SKM-1 (cell line): ENCODE data around the gene DMRT1.

Source experiments
- DNase-seq: peaks from one replicate; lab custom pipeline; 2025; ENCODE audit not compliant: unreplicated experiment; lab: John Stamatoyannopoulos, UW

Gene DMRT1

DNA sequence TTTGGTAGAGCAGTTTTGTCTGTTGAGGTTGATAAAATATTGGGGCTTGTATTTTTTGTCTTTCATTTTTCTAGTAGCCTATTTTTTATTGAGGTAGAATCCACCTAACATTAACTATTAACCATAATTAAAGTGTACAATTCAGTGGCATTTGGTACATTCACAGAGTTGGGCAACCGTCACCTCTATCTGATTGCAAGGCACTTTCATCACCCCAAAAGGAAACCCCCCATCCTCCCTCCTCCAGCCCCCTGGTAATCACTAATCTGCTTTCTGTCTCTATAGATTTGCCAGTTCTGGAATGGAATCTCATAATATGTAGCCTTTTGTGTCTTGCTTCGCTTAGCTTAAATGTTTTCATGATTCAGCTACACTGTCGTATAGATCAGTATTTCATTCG, 79.4 kb downstream of the DMRT1 start:
- DNase-seq = no peak

DNA sequence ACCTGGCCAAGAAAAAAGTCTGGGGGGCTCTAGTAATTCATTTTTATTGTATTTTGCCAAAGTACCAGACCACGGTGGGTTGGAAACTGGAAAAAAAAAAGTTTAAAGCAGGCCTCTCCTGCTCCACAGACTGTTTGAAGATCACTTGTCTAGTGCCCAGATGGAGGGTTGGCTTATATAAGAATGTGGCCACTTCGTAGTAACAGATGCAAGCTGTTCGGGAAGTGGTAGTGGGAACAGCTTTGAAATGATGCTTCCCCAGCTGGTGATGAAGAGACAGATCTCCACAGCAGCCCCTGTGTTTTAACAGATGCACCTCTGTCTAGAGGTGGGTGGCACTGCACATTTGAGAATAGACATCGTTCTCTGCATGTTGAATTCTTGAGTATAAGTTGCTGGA, 80.7 kb downstream of the DMRT1 start:
- no peak for DNase-seq

DNA sequence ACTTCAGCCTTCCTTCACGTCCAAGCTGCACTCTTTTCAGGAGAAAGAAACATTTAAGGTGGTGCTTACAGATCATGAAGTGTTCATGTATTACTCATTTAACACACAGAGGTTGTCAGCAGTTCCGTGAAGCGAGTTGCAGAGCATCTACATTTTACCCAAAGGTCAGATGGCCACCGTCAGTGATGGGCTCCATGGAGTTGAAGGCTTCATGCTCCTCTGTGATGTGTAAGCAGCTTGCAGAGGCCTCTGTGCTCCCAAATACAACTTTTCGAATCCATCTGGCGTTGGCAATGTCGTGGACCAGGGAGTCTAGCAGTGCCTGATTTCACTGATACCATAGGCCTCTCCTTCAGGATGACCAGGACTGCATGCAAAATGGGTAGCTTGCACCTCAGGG, 81.2 kb downstream of the DMRT1 start:
- no peak for DNase-seq

DNA sequence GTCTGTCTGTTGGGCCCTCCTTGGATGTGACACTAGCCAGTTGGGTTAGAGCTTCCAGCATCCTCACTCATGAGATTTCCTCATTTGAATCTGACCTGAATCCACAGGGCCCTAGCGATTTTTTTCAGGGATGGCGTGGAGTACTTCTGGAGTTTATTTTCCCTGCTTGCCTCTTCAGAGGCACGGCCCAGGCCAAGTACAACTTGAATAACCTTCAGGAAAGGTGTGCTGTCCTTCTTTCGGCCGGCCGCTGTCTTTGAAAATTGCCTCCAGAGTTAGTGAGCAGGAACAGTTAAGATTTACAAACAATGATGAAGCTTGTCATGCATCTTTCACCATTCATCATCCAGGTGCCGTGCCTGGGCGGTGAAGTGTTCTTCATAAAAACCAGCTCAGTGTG, 85.5 kb downstream of the DMRT1 start:
- no peak for DNase-seq

DNA sequence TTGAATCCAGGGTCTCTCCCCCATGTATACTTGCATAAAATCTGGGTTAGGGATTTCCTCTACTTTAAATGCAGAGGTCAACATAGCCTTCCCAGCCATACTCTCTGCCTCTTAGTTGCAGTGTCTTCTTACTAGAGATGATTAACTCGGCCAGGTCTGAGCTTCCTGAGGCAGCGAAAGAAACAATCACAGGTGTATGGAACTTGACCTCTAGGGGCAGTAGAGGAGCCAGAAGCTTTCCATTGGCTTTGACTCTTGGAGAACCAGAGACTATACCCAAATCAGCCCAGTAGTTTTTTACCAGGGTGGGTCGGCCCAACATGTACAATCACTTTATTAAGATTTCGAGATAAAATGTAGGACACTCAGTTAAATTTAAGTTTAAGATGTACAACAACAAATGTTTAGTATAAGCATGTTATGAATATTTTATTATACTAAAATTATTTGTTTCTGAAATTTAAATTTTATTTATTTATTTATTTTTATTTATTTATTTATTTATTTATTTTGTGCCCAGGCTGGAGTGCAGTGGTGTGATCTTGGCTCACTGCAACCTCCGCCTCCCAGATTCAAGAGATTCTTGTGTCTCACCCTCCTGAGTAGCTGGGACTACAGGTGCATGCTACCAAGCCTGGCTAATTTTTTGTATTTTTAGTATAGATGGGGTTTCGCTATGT, 87.0 kb downstream of the DMRT1 start:
- DNase-seq = no peak

DNA sequence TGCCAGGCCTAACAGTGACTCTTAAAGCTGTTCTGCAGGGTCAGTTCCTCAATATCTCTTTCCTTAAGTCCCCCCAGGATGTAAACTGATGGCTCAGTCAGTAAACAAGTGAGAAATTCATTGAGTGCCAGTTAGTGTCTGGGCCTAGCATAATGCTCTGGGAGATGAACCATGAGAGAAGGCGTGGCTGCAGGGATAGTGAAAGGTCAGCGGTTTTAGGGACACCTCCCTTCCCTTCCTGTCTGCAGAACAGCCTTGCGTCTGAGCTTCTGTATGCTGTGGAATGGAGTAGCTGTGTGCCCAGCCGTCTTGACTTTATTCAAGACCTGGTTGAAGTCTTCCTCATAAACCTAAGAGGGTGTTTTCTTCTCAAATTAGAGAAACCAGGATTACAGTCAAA, 88.2 kb downstream of the DMRT1 start:
- DNase-seq = no peak

DNA sequence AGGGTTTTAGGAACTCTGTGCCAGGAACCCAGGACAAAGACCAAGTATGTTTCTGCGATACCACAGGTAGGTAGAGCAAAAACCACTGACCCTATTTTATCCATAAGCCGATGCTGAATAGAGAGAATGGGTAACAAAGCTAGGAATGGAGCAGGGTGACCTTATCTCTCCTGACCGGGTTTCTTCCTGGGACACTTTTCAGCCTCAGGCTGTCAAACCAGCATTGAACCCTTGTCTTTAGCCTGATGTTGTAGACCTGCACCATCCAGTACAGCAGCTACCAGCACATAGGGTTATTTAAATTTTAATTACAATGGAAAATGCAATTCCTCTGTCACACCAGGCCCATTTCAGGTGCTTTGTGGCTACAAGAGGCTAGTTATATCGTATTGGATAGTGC, 91.9 kb downstream of the DMRT1 start:
- DNase-seq = no peak

DNA sequence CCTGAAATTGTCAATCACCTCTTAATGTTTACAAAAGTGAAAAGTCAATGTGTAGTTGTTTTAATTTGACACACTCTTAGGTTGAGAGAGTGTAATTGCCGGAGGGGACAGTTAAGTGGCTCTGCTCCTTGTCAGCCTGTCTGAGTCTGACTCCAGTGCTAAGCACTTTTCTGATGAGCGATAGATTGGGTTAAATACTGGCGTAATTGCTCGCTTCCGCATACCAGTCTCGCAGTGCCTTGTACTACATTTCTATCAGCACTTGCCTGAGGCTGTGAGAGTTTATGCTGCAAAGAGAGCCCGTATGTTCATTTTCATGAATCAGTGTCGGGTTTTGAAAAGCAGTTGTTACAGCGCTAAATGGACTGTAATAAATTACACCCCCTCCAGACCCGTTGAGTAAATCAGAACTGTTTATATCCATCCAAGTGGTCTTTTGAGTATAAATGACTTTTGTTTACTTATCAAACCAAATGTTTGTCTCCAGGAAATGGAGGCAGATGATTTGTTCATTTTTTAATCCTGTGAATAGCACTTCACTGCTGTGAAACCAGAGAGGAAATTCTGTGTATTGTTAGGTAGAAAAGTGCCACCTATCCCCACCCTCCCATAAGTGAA, 94.0 kb downstream of the DMRT1 start:
- no peak for DNase-seq

DNA sequence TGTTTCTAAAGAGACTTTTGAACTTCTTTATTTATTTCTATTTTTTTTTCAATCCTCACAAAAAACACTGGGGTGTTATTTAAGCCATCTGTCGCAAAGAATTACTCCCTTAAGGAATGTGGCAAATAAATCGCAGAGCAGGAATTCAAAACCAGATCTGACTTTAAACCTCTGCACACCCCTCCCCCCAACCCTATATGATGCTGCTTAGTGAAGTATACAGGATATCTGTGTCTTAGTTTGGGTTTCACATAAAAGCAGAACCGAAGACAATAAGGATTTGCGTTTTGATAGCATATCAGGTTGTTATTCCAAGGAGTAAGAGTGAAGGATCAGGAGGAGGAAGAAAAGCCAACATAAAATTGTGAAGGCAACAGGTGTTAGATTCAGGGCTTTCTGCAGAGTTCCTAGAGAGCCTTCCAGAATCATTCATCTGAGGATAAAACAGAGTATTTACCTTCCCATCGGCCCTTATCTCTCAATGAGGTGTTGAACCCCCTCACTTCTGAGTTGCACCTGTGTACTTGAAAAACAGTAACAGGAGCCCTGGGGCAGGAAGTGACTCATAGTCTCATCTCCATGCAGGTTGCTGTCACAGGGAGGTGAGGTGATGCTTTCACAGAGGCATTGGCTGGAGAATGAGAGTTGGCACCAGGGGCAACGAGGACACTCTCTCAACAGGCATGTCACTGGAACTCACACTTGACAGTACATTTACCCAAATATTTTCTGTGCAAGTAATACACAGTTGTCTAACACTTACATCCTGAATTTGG, 101.5 kb downstream of the DMRT1 start:
- no peak for DNase-seq

DNA sequence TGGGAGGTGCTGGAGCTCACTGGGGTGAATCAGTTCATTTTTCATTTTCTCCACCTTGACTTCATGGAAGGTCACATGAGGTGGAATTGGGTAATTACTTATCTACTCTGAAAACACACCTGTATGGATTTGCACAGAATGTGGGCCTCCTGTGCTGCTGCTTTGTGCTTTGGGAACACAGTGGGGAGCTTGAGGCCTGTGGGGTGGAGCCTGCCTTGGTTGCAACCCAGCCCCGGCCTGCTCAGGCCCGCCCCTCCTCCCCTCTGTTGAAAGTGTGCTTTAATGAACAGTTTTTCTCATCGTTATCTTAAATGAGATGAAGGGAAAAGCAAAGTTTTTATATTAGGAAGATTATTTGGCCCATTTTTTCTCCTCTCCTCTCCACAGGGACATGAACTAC, 106.5 kb downstream of the DMRT1 start:
- DNase-seq = no peak

DNA sequence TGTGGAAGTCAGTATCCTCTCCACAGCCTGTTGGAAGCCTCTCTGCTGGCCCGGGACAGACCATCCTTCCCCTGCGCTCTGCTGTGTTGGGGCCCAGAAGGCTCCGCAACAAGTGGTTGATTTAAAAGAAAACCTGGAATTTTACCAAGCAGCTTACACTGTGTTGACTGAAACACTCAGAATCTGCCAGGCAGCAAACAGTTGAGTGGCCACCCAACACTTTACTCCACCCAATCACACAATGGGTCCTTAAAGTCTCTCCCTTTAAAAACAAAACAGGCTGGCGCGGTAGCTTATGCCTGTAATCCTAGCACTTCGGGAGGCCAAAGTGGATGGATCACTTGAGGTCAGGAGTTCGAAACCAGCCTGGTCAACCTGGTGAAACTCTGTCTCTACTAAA, 107.0 kb downstream of the DMRT1 start:
- no peak for DNase-seq

DNA sequence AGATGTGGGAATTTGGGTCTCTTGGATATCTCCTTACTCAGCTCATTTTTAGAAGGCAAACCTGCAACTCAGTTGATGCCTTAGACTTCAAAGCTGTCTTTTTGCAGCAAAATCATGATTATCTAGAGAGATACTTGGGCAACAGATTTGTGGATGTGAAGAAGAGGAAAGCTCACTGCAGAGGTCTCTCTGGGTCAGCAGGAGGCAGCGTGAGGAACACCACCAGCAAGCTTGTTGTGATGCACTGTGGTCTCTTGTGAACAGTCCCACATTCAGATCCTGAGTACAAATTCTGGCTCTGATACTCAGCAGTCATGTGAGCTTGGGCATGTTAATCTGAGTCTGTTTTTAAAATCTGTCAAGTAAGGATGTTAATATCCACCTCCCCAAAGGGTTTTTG, 108.6 kb downstream of the DMRT1 start:
- no peak for DNase-seq

DNA sequence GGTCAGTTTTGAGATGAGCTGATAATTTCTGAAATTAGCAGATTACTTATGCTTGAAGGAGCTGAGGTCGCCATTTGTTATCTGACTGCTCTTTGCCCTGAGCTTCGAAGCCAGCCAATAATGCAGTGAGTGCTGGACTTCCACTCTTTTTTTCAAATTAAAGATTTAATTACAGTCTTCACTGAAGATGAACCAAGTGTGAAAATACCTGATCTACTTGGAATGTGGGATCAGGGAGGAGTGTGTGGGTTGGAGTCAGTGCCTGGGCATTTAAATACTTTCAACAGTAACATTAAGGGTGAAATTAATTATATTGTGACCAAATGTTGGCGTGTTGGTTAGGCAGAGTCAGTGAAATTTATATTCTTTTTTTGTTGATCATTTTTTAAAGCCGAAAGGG, 111.0 kb downstream of the DMRT1 start:
- no peak for DNase-seq

DNA sequence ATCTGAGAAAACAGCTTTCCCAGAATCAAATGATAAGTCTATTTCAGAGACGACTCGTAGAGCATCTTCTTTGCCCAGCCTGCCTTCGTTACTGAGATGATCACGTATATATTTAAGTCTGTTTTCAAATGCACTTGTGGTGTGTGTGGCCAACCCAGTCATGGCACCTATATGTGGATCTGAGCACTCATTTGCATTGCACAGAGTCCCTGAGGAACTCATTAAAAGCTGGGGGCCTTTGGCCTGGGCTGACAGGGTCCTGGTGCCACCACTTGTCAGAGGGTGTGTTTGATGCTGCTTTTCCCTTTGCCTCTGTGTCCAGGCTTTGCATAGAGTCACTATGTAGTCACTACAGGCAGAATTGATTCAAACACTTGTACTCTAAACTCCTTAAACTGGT, 117.6 kb downstream of the DMRT1 start:
- no peak for DNase-seq

DNA sequence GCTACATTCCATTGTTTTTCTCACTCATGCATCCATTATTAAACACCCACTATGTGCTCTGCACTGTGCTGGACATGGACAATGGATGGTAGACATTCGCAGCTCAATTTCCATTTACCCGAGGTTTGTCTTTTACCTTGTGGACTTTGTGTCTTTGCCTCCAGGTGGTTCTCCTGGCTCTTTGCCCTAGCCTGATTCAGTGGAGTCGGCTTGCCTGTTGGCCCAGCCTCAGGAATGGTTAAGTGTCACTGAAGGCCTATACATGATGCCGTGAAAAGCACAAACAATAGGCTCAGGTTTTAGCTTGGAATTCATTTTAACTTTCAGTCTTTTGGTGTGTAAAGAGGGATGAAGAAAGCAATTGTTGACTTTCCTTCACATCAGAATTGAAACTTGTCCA, 118.4 kb downstream of the DMRT1 start:
- DNase-seq = no peak

DNA sequence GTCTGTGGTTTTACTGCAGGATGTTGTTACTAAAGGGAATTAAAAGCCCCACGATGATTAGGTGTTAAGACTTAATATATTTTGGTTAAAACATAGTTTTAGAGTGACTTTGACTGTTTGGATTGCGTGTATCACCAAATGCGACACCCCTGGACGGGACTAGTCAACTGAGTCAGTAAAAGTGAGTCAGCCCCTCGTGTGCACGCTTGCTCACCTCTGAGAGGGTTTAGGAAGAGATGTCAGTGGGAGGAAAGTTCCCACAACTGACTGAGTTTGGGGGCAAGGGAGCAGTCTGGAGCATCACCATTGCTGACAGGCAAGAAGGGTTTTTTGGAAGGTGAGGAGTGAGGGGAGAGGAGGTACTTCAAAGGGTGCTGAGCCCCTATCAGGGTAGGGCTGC, 120.5 kb downstream of the DMRT1 start:
- DNase-seq = no peak

DNA sequence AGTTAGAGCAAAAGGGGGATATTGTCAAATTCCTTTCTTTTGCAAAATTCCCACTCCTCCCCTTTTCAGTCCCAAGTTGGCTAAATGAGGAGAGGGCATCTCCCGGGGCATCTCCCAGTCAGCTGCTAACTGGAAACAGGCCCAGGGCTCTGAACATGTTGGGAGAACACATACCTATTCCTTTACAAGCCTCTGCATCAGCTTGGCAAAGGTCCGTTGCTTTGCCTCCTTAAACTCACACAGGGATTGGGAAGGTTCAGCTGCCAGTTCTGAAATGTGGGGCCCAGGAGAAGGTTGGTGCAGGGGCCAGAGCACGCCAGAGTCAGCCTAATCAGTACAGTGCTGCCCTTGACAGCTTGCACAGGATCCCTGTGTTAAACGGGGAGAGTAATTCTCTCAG, 124.0 kb downstream of the DMRT1 start:
- DNase-seq = no peak

DNA sequence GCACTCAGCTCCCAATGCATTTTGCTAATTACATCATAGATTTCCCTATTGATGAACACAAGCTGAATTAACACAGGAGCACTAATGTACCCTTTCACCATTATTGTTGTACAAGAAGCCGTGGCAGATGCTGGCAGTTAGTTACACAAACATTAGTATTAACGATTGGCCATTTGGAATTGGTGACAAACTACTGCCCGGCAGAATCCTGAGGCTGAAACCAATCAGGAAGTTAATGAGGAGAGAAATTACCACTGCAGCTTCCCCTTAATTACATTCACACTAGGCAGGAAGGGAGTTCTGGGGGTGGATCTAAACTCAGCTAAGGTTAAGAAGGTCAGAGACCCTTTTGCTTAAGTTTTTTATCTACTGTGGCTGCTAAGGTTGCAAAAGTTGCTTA, 125.4 kb downstream of the DMRT1 start:
- no peak for DNase-seq

DNA sequence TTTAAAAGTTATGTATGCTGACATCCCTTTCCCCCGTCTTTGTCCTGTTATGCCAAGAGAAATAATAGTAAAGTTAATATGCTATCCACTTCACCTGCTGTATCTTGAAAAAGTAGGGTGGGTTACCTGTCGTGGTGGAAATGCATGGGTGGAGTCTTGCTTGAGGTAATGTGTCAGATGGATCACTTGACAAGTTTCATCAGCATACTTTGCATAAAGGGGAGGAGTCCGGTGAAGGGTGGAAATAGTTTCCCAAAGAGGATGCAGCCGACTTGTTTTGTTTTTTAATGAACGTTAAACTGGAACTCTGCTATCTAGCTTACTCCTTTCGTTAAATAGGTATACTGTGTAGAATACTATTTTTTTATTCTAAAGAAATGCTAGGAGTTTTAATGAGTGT, 125.9 kb downstream of the DMRT1 start:
- no peak for DNase-seq

DNA sequence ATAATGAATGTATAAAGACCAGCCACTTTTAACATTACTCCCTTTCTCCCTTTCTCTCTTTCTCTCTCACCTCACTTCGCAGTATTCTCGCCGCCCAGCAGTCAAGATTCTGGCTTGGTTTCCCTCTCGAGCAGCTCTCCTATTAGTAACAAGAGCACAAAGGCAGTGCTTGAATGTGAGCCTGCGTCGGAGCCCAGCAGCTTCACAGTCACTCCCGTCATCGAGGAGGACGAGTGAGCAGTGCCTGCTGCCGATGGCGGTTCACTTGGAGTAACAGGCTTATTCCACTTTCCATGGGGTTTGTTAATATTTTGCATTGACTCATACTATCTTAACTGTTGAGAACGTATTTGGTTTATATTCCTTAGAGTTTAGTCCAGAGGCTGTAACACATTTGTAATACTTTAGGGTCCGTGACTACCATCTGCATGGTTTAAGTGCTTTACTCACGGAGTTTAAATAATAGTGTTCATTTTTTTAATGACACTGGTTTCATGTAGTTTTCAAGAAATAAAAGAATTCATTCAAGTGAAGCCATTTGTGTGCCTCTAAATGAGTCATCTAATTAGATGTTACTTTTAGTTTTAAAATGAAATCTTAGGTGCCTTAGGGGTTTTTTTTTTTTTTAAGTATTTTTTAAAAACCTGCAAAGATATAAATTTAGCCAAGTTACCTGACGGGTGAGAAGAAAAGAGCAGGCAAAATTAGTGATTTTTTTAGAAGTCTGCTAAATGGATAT, 126.6 kb downstream of the DMRT1 start:
- no peak for DNase-seq

DNA sequence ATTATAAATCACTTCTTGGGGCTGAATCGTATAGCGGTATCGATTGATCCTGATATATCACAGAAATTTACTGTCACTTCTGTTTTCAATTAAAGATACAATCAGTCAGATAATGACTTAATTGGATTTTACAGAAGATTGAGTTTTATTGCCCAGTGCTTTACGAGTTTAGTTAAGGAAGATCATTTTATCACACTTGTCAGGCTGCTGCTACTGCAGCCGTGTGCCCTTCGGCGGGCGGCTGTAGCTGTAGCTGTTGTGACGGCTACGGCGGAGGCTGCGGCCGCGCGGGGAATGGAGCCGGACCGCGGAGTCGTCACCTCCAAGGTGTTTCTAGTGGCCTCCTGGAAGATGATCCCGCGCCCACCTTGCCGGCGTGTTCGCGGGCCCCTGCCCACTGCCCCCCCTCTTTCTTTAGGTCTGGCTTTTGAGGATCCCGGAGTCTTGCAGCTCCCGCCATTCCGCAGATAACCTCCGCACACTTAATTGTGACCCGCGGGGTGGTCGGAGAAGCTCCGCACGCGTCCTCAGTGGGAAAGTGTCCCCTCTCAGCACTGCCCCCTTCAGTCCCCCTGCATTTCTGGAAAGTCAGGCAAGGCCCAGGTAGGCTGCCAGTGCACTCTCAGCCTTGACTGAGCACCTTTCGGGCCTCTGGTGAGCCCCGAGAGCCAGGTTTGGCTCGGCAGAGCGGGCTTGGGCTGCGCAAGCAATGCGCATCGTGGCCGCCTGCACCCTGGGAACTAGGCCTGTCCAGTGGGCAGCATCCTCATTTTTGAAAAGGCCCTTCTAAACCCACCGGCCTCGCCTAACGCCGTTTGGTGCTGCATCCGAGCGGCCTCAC, 128.0 kb downstream of the DMRT1 start:
- no peak for DNase-seq
